ENCODE data around the gene PAK2. TPM values are rescaled to one million over a fixed set of nuclear protein-coding genes. Genes with fewer than 3 reads are reported as not detected.

PAK2 gene
- total and polyA plus RNA-seq, 3 donors from 2014 or later, result 30.7 to 49.2 (median 47.4) TPM

DNA sequence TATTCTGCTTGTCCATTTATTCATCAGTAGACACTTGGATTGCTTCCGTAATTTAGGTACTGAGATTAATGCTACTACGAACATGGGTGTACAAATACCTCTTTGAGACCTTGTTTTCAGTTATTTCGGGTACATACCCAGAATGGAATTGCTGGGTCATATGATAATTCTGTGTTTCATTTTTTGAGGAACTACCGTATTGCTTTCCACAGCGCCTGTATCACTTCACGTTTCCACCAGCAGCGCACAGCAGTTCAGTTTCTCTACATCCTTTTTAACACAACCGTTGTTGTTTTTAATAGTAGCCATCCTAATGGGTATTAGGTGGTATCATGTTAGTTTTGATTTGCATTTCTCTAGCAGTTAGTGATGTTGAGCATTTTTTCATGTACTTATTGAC lies 9.5 kb downstream of the PAK2 start:
- DNase-seq, result no peak
- 83 to 87% methylated on average over 8 of the region's 8 CpGs for WGBS, 2 donors
- H3K4me1 ChIP-seq, result no peaks in the 10 kb centered on the region
- no peak overlapping the region for H3K27ac ChIP-seq
- no peaks in the 10 kb centered on the region for H3K9me3 ChIP-seq
- no peak overlapping the region for H3K4me3 ChIP-seq
- intact Hi-C loops (cut with DNase I; ENCODE audit: low total_unique reads), result no loop called here
- no peaks in the 10 kb centered on the region for H3K27me3 ChIP-seq
- TF ChIP-seq POLR2A (IDR thresholded peaks at IDR 0.05) (no peak), CTCF (IDR thresholded peaks at IDR 0.05) (no peak)
- H3K36me3 ChIP-seq (ENCODE audit: low read depth, missing control alignments), result no peaks in the 10 kb centered on the region

DNA sequence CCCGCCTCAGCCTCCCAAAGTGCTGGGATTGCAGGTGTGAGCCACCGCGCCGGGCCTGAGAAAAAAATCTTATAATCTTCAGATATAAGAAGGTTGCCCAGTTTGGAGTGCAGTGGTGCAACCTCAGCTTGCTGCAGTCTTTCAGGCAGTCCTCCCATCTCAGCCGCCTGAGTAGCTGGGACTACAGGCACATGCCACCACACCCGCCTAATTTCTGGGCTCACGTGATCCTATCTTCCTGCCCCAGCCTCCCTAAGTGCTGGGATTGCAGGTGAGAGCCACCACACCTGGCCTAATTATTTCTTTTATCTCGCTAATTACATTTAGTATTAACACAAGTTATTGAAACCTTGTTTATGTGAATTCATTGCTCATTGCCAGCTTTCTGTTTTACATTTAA lies 13.5 kb downstream of the PAK2 start:
- DNase-seq, result no peak
- 94 to 99% methylated on average over 7 to 8 of the region's 8 CpGs for WGBS, 2 donors
- TF ChIP-seq CTCF (IDR thresholded peaks at IDR 0.05), result no peak
- no peak for TF ChIP-seq POLR2A (IDR thresholded peaks at IDR 0.05)
- no peak overlapping the region for H3K4me3 ChIP-seq
- H3K9me3 ChIP-seq, result no peaks in the 10 kb centered on the region
- no peaks in the 10 kb centered on the region for H3K4me1 ChIP-seq
- no peak overlapping the region for H3K27ac ChIP-seq
- no peaks in the 10 kb centered on the region for H3K36me3 ChIP-seq (ENCODE audit: low read depth, missing control alignments)
- no peaks in the 10 kb centered on the region for H3K27me3 ChIP-seq
- intact Hi-C loops (cut with DNase I; ENCODE audit: low total_unique reads), result no loop called here

DNA sequence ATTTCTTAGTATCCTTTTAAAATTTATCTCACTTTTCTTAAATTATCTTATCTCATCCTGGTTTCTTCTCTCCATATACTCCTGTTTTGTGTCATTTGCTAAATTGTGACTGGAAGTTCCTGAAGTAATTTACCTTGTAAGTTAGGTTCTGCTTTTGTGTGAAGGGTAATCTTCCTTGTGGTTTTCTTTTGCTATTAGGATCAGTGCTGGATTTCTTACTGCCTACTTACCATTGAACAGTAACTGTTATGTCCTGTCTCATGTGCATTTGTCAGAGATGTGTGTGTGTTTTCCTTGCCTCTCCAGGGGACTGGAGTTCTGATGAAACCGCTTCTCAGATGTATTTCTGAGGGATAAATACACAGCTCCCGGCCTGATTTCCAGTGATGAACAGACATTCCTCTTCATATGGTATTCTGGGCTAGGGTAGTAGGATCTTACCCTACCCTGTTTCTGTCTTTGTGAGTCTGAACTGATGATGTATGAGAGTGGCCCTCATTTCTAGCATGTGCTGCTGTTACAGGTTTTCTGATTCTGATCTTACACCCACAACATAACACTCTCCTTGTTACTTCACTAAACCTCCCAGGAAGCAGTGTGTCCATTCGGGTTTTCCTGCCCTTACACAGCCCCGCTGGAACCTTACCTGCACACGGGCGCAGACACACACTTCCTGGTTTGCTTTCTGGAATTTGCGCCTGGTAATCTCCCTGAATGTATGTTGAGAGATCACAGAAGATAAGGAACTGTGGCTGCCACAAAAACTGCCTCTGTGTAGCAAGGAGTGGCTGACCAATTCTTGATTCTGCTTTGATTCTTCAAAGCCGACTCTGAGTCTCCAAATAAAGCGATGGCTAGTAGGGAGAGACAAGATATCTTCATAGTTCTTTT lies 14.7 kb downstream of the PAK2 start:
- Histone ChIP-seq H3K4me1 (no peaks in the 10 kb centered on the region), H3K4me3 (no peak overlapping the region), H3K27me3 (no peaks in the 10 kb centered on the region), H3K27ac (no peak overlapping the region), H3K9me3 (no peaks in the 10 kb centered on the region), H3K36me3 (ENCODE audit: low read depth, missing control alignments) (no peaks in the 10 kb centered on the region)
- 82 to 89% methylated on average over 9 of the region's 9 CpGs for WGBS, 2 donors
- DNase-seq, result no peak
- no peak for TF ChIP-seq POLR2A (IDR thresholded peaks at IDR 0.05)
- no peak for TF ChIP-seq CTCF (IDR thresholded peaks at IDR 0.05)
- intact Hi-C loops (cut with DNase I; ENCODE audit: low total_unique reads), result no loop called here

- Histone ChIP-seq H3K27me3 (no peaks in the 10 kb centered on the region), H3K4me1 (no peaks in the 10 kb centered on the region), H3K9me3 (no peaks in the 10 kb centered on the region), H3K36me3 (ENCODE audit: low read depth, missing control alignments) (no peaks in the 10 kb centered on the region), H3K27ac (no peak overlapping the region), H3K4me3 (no peak overlapping the region)
- no peak for TF ChIP-seq POLR2A (IDR thresholded peaks at IDR 0.05)
- no peak for TF ChIP-seq CTCF (IDR thresholded peaks at IDR 0.05)
- WGBS, 2 donors, result 81 to 93% methylated on average over 4 of the region's 4 CpGs
- no peak for DNase-seq
- intact Hi-C loops (cut with DNase I; ENCODE audit: low total_unique reads), result no loop called here
Measured at GRCh38 chr3:196756732-196757131, 17.1 kb downstream of the PAK2 start.
